Measurements from ENCODE around the gene SRGAP2.
"Not testable (repeated sequence)": the region's sequence is repeated elsewhere in the genome, so short reads cannot be mapped to it uniquely, and the experiment has no call there.

DNA sequence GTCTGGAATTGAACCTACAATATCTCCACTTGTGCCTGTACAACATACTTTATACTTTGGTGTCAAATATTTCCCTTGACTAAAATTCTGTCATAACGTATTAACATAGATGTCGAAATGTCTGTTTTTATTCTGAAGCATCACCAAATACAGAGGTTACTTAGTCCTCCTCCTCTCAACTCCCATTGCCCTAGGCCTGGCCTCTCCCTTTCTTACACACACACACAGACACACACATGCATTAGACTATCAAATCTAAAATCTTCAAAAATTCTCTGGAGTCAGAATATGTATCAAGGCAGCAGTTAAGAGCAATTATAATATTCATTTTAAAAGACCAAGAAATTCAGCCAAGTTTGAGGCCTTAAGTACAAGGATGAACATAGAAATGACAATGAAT is 8.2 kb upstream of the SRGAP2 start:
- TF ChIP-seq FOS (IDR thresholded peaks at IDR 0.05; ENCODE audit: low read depth, low read length); RCOR1 (IDR thresholded peaks at IDR 0.05; ENCODE audit: insufficient replicate concordance, low read length); MAZ (IDR thresholded peaks at IDR 0.05; ENCODE audit: borderline replicate concordance, low read depth, low read length); POLR2A (IDR thresholded peaks at IDR 0.05; ENCODE audit: low read depth, low read length); SMC3 (IDR thresholded peaks at IDR 0.05; ENCODE audit: low read depth, low read length); CEBPB (IDR thresholded peaks at IDR 0.05; ENCODE audit: low read depth, low read length); CHD1 (IDR thresholded peaks at IDR 0.05; ENCODE audit: low read depth, low read length); RFX5 (IDR thresholded peaks at IDR 0.05; ENCODE audit: low read depth, low read length); RAD21 (IDR thresholded peaks at IDR 0.05; ENCODE audit: low read length); MXI1 (IDR thresholded peaks at IDR 0.05; ENCODE audit: borderline replicate concordance, low read depth, low read length); MAFK (IDR thresholded peaks at IDR 0.05; ENCODE audit: low read depth, low read length): not testable (repeated sequence)
- TF ChIP-seq, protein P1, sequence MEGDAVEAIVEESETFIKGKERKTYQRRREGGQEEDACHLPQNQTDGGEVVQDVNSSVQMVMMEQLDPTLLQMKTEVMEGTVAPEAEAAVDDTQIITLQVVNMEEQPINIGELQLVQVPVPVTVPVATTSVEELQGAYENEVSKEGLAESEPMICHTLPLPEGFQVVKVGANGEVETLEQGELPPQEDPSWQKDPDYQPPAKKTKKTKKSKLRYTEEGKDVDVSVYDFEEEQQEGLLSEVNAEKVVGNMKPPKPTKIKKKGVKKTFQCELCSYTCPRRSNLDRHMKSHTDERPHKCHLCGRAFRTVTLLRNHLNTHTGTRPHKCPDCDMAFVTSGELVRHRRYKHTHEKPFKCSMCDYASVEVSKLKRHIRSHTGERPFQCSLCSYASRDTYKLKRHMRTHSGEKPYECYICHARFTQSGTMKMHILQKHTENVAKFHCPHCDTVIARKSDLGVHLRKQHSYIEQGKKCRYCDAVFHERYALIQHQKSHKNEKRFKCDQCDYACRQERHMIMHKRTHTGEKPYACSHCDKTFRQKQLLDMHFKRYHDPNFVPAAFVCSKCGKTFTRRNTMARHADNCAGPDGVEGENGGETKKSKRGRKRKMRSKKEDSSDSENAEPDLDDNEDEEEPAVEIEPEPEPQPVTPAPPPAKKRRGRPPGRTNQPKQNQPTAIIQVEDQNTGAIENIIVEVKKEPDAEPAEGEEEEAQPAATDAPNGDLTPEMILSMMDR (conservative IDR thresholded peaks at IDR 0.05; ENCODE audit: low read depth, low read length) = not testable (repeated sequence)
- TF ChIP-seq, protein P2, sequence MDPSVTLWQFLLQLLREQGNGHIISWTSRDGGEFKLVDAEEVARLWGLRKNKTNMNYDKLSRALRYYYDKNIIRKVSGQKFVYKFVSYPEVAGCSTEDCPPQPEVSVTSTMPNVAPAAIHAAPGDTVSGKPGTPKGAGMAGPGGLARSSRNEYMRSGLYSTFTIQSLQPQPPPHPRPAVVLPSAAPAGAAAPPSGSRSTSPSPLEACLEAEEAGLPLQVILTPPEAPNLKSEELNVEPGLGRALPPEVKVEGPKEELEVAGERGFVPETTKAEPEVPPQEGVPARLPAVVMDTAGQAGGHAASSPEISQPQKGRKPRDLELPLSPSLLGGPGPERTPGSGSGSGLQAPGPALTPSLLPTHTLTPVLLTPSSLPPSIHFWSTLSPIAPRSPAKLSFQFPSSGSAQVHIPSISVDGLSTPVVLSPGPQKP (IDR thresholded peaks at IDR 0.05; ENCODE audit: borderline replicate concordance, low read depth, low read length) = not testable (repeated sequence)

Measured in IMR-90 (cell line).